IMR-90 (cell line): Measurements from ENCODE around the gene PNMA8C. TPM values are rescaled to one million over a fixed set of nuclear protein-coding genes. Genes with fewer than 3 reads are reported as not detected.

Source experiments
- ATAC-seq: fragments of 200-7000 bp; cut with Tn5 transposase; 2 replicates; pipeline ENCODE4 v1.9.1; 2020; ENCODE audit warnings: low read depth, mild to moderate bottlenecking, moderate library complexity
- BruUV-seq: library from RNA; stranded (reverse); fragments of 400-500 nt; replicated peaks from 2 replicates; lab custom pipeline; 2021; lab: Mats Ljungman, UMichigan
- CTCF ChIA-PET: fragments of 300-600 bp; formaldehyde crosslinking; extraction: SDS; loops from one replicate; lab custom pipeline; 2021; ENCODE audit warnings: antibody characterized with exemption; lab: Yijun Ruan, JAX
- POLR2A ChIA-PET: fragments of 300-600 bp; sonication (Branson Sonifier 250); formaldehyde crosslinking; loops from one replicate; lab custom pipeline; 2022; ENCODE audit warnings: antibody characterized with exemption; ENCODE audit not compliant: unreplicated experiment; lab: Charles Lee
- DNase-seq: peaks from one replicate; pipeline ENCODE4 v3.0.0; 2013
- H2AFZ ChIP-seq: replicated peaks from 2 replicates; pipeline ENCODE3; 2013; ENCODE audit warnings: low read length, mild to moderate bottlenecking; ENCODE audit not compliant: poor library complexity
- H2AK5ac ChIP-seq: 2 replicates; pipeline ENCODE4 v1.6.1; 2013; ENCODE audit warnings: low read depth, low read length, inconsistent platforms
- H2AK9ac ChIP-seq: replicated peaks from 2 replicates; pipeline ENCODE3; 2013; ENCODE audit warnings: mild to moderate bottlenecking, low read depth, low read length, moderate library complexity; ENCODE audit not compliant: poor library complexity
- H2BK120ac ChIP-seq: 2 replicates; pipeline ENCODE4 v1.6.1; 2013; ENCODE audit warnings: low read depth, low read length, inconsistent platforms
- H2BK15ac ChIP-seq: 3 replicates; pipeline ENCODE4 v1.6.1; 2013; ENCODE audit warnings: low read depth, low read length, inconsistent platforms
- H2BK20ac ChIP-seq: 2 replicates; pipeline ENCODE4 v1.6.1; 2013; ENCODE audit warnings: low read depth, mild to moderate bottlenecking, inconsistent platforms, low read length, moderate library complexity
- H2BK5ac ChIP-seq: 2 replicates; pipeline ENCODE4 v1.6.1; 2013; ENCODE audit warnings: mild to moderate bottlenecking, low read depth, low read length, inconsistent platforms; ENCODE audit not compliant: poor library complexity, severe bottlenecking
- H3K14ac ChIP-seq: replicated peaks from 2 replicates; pipeline ENCODE4 v1.6.1; 2013; ENCODE audit warnings: low read depth, low read length, inconsistent platforms
- H3K18ac ChIP-seq: 2 replicates; pipeline ENCODE4 v1.6.1; 2013; ENCODE audit warnings: low read depth, low read length, control low read depth
- H3K23ac ChIP-seq: 2 replicates; pipeline ENCODE4 v1.6.1; 2013; ENCODE audit warnings: low read depth, low read length, inconsistent platforms
- H3K27ac ChIP-seq: 2 replicates; pipeline ENCODE4 v1.5.1; 2013; ENCODE audit warnings: mild to moderate bottlenecking, control low read depth, low read length; ENCODE audit not compliant: insufficient read depth
- H3K27me3 ChIP-seq: 2 replicates; pipeline ENCODE4 v1.6.1; 2013; ENCODE audit warnings: low read length; ENCODE audit not compliant: control insufficient read depth, insufficient read depth
- H3K36me3 ChIP-seq: 2 replicates; pipeline ENCODE4 v1.6.1; 2013; ENCODE audit warnings: low read length, mixed read lengths; ENCODE audit not compliant: control insufficient read depth, insufficient read depth
- H3K4ac ChIP-seq: 2 replicates; pipeline ENCODE4 v1.6.1; 2013; ENCODE audit warnings: low read depth, low read length, inconsistent platforms
- H3K4me1 ChIP-seq: 2 replicates; pipeline ENCODE4 v1.6.1; 2013; ENCODE audit warnings: low read length, mixed read lengths; ENCODE audit not compliant: control insufficient read depth, insufficient read depth
- H3K4me2 ChIP-seq: 2 replicates; pipeline ENCODE4 v1.6.1; 2013; ENCODE audit warnings: low read depth, mild to moderate bottlenecking, control low read depth, low read length, moderate library complexity
- H3K4me3 ChIP-seq: 2 replicates; pipeline ENCODE4 v1.5.1; 2013; ENCODE audit warnings: low read depth, mild to moderate bottlenecking, control low read depth, low read length, moderate library complexity; ENCODE audit not compliant: insufficient read depth
- H3K56ac ChIP-seq: 2 replicates; pipeline ENCODE4 v1.6.1; 2013; ENCODE audit warnings: low read length, inconsistent platforms; ENCODE audit not compliant: insufficient read depth; ENCODE audit errors: extremely low read depth
- H3K79me1 ChIP-seq, 2 experiments: 2 replicates each; pipeline ENCODE4 v1.6.1; 2013; ENCODE audit warnings: low read length in 2 of 2, inconsistent platforms in 1 of 2, low read depth in 1 of 2
- H3K9ac ChIP-seq: 2 replicates; pipeline ENCODE4 v1.6.1; 2013; ENCODE audit warnings: low read depth, low read length, control low read depth
- H3K9me1 ChIP-seq: 2 replicates; pipeline ENCODE4 v1.6.1; 2013; ENCODE audit warnings: low read length, inconsistent platforms; ENCODE audit not compliant: insufficient read depth
- H3K9me3 ChIP-seq: 2 replicates; pipeline ENCODE4 v1.6.1; 2013; ENCODE audit warnings: low read length; ENCODE audit not compliant: control insufficient read depth, insufficient read depth
- H4K20me1 ChIP-seq: 2 replicates; pipeline ENCODE4 v1.6.1; 2013; ENCODE audit warnings: low read length, inconsistent platforms; ENCODE audit not compliant: insufficient read depth
- H4K5ac ChIP-seq: 2 replicates; pipeline ENCODE4 v1.6.1; 2013; ENCODE audit warnings: mild to moderate bottlenecking, low read depth, low read length, control low read depth
- H4K8ac ChIP-seq, 2 experiments: 2 replicates each; pipeline ENCODE4 v1.6.1; 2013; ENCODE audit warnings: low read depth in 2 of 2, low read length in 2 of 2, control low read depth in 1 of 2, inconsistent platforms in 1 of 2
- H4K91ac ChIP-seq: 2 replicates; pipeline ENCODE4 v1.6.1; 2013; ENCODE audit warnings: low read depth, low read length, inconsistent platforms; ENCODE audit not compliant: insufficient read depth
- FOS ChIP-seq: fragments of 150-350 bp; IDR thresholded peaks from 2 replicates; pipeline ENCODE4 v1.6.1; 2016; ENCODE audit warnings: low read depth, low read length
- RAD21 ChIP-seq: IDR thresholded peaks from 2 replicates; pipeline ENCODE4 v1.6.1; 2012; ENCODE audit warnings: low read length, improper control_type of control experiment
- WGBS, 2 experiments: methylation state at CpG; one replicate each; pipeline versions ENCODE4 v1.1.5 to v1.1.7; 2013; ENCODE audit warnings: missing lambda C conversion rate in 2 of 2; ENCODE audit not compliant: insufficient read length in 1 of 2; ENCODE audit errors: extremely low coverage in 2 of 2; 5-methylcytosine and 5-hydroxymethylcytosine counted together
- dilution Hi-C: fragments of 300-500 bp; cut with HindIII; formaldehyde crosslinking; loops from one replicate; pipeline ENCODE4 v1.14.3; 2018; ENCODE audit warnings: low sequenced_read_pairs; ENCODE audit not compliant: unreplicated experiment
- in situ Hi-C: fragments of 300-500 bp; cut with MboI; formaldehyde crosslinking; loops from 3 replicates; pipeline ENCODE4 v1.14.3; 2019; ENCODE audit warnings: low sequenced_read_pairs, inconsistent platforms, mixed read lengths
- intact Hi-C: fragments of 100-400 bp; cut with micrococcal nuclease; formaldehyde crosslinking; loops from 2 replicates; pipeline ENCODE4 v1.10.0; 2022
- polyA plus RNA-seq, 3 experiments: library from polyadenylated mRNA; depleted of rRNA; stranded (reverse); fragments of >200 nt; gene quantifications; 2 replicates each; pipeline ENCODE4 v1.2.3, GENCODE V29; 2012; ENCODE audit warnings: low replicate concordance in 1 of 3
- total RNA-seq: library from RNA; depleted of rRNA; stranded (reverse); fragments of >200 nt; gene quantifications from 2 replicates; pipeline ENCODE4 v1.2.3, GENCODE V29; 2012

PNMA8C gene
- total and polyA plus RNA-seq, 2 of the 4 experiments (the other 2 are of a cell fraction) = 0.09 to 0.18 TPM

- Histone ChIP-seq H3K9ac (no peak overlapping the region), H3K9me1 (peaks cover 10% of the 10 kb centered on the region), H2BK5ac (peak overlapping the region; percentile 75), H2BK20ac (peak overlapping the region; percentile 67), H3K27ac (peak overlapping the region; percentile 18; the same call in 1 of the 2 replicates), H4K91ac (no peak overlapping the region), H3K4me2 (peak overlapping the region; percentile 87), H3K36me3 (no peaks in the 10 kb centered on the region), H2BK15ac (peak overlapping the region; percentile 37; the same call in 2 of the 3 replicates), H2AFZ (no peak overlapping the region), H4K20me1 (peaks cover 2% of the 10 kb centered on the region; the same call in 1 of the 2 replicates), H3K27me3 (peaks cover 5% of the 10 kb centered on the region; the same call in 1 of the 2 replicates), H3K23ac (peak overlapping the region; percentile 10; the same call in 1 of the 2 replicates), H2AK5ac (no peak overlapping the region; the same call in 1 of the 2 replicates), H3K14ac (peak overlapping the region; percentile 6), H3K56ac (no peak overlapping the region; the same call in 1 of the 2 replicates), H4K5ac (no peak overlapping the region), H3K79me1 (no peaks in the 10 kb centered on the region), H4K8ac (peak overlapping the region in 1 of 2 experiments; percentile 83; a peak in 2 of 4 replicates), H3K9me3 (no peaks in the 10 kb centered on the region), H3K4me3 (peak overlapping the region; percentile 16; the same call in 1 of the 2 replicates), H2AK9ac (no peak overlapping the region), H3K4ac (peak overlapping the region; percentile 42; the same call in 1 of the 2 replicates), H3K18ac (peak overlapping the region; percentile 67; the same call in 1 of the 2 replicates), H2BK120ac (peak overlapping the region; percentile 89), H3K4me1 (peaks cover 11% of the 10 kb centered on the region)
- peak; percentile 88 for ATAC-seq
- in situ Hi-C loops = no loop called here
- BruUV-seq = no TSS peak
- WGBS, 2 experiments = 35% methylated on average over 6 of the region's 15 CpGs; no CpG with 5 or more reads in 1 of the 2 experiments
- dilution Hi-C loops = no loop called here
- peak; percentile 92 for DNase-seq
- POLR2A ChIA-PET = no interaction called here
- intact Hi-C loops = no loop called here
- CTCF ChIA-PET = interaction anchor here (0.7 kb wide), 1 partner anchor 71 kb away, joined by 9 read pairs; no protein-coding TSS in a partner anchor
- TF ChIP-seq FOS = peak; percentile 50; the same call in 1 of the 2 replicates
- no peak for TF ChIP-seq RAD21
Observed at GRCh38 chr19:46466536-46467196, 37.9 kb upstream of the PNMA8C start.
